Gastroesophageal sphincter (tissue), 4 donors: Measurements from ENCODE around the gene RSPH10B. TPM values are rescaled to one million over a fixed set of nuclear protein-coding genes. Genes with fewer than 3 reads are reported as not detected.
"Not testable (repeated sequence)": the region's sequence is repeated elsewhere in the genome, so short reads cannot be mapped to it uniquely, and the experiment has no call there.

Experiments used
- ATAC-seq: fragments of 150-250 bp; one replicate; pipeline ENCODE4 v1.9.1; 2016; ENCODE audit warnings: mild to moderate bottlenecking, moderate library complexity
- H3K27ac ChIP-seq, 4 donors: fragments of 200-600 bp; sonication (generic) in 3 of 4; 1 replicate in 3 of 4; 2 replicates in 1 of 4; pipeline ENCODE4 v1.5.1; 2016 to 2019
- H3K27me3 ChIP-seq: fragments of 200-600 bp; sonication (generic); one replicate; pipeline ENCODE4 v1.5.1; 2019
- H3K36me3 ChIP-seq, 2 donors: fragments of 200-600 bp; sonication (generic); one replicate each; pipeline ENCODE4 v1.5.1; 2019; ENCODE audit warnings: control low read depth in 1 of 2
- H3K4me1 ChIP-seq, 3 donors: fragments of 200-600 bp; sonication (generic); 1 replicate in 2 of 3; 2 replicates in 1 of 3; pipeline ENCODE4 v1.5.1; 2016 to 2019; ENCODE audit warnings: control low read depth in 2 of 3
- H3K4me3 ChIP-seq, 2 donors: fragments of 200-600 bp; sonication (generic); one replicate each; pipeline ENCODE4 v1.5.1; 2019; ENCODE audit warnings: mild to moderate bottlenecking in 1 of 2, moderate library complexity in 1 of 2
- H3K9me3 ChIP-seq, 3 donors: fragments of 200-600 bp; sonication (generic); one replicate each; pipeline ENCODE4 v1.5.1; 2017 to 2019; ENCODE audit warnings: control low read depth in 2 of 3
- EP300 ChIP-seq: sonication (generic); formaldehyde crosslinking; IDR thresholded peaks from one replicate; pipeline ENCODE4 v1.6.1; 2017; ENCODE audit warnings: antibody characterized with exemption, mild to moderate bottlenecking
- POLR2A ChIP-seq, 2 donors: fragments of 450-650 bp; IDR thresholded peaks; one replicate each; pipeline ENCODE4 v1.6.1; 2017; ENCODE audit warnings: antibody characterized with exemption in 2 of 2, mild to moderate bottlenecking in 2 of 2, moderate library complexity in 1 of 2
- POLR2AphosphoS5 ChIP-seq: sonication (generic); formaldehyde crosslinking; IDR thresholded peaks from one replicate; pipeline ENCODE4 v1.6.1; 2017; ENCODE audit warnings: antibody characterized with exemption
- WGBS, 2 donors: methylation state at CpG; one replicate each; pipeline ENCODE4 v1.1.5; 2018; ENCODE audit warnings: low coverage in 1 of 2; 5-methylcytosine and 5-hydroxymethylcytosine counted together
- total RNA-seq, 4 donors: library from RNA; depleted of rRNA; stranded (reverse); fragments of >200 nt; gene quantifications; one replicate each; pipeline ENCODE4 v1.1.0, GENCODE V29; 2016
- TF ChIP-seq, protein P1 (sequence below), 4 experiments: fragments of 200-600 bp in 2 of 4; fragments of 450-650 bp in 2 of 4; sonication (generic) in 1 of 4; IDR thresholded peaks; one replicate each; pipeline ENCODE4 v1.5.1; 2017 to 2019; ENCODE audit warnings: antibody characterized with exemption in 4 of 4, mild to moderate bottlenecking in 2 of 4, moderate library complexity in 2 of 4

Gene RSPH10B
- total RNA-seq, 4 donors from 2014 or later, result not detected

DNA sequence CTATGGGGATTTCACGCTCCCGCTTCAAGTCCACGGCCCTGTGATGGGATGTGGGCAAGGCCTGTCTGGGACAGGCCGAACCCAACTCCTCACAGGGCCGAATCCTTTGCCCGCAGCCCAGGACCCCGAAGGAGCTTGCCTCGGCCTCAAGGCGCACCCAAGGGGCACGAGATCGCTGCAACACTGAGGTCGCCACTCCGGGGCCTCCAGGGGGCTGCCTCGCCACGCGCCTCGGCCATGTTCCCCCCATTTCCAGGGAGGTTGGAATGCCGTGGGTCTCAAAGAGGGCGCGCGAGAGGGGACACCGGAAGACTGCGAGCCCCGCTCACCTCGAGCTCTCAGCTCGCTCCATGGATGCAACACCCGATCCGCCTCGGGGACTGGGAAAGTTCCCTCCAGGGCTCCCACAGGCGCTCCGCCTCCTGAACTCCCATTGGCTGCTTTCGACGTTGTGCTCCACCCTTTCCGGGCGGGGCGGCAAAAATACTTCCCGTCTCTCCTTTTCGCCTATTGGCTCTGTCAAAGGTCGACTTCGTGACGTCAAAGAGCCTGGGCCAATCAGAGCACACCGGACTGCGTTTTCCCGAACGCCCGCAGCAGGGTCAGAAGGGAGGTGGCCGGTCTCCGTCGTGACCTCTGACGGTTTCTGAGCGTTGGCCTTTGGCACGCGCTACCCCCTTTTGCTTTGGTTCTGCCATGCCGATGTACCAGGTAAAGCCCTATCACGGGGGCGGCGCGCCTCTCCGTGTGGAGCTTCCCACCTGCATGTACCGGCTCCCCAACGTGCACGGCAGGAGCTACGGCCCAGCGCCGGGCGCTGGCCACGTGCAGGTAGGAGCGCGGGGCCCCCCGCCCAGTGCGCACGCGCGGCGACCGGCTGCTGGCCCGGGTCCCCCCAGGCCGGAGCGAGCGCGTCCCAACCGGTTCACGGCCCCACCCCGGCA lies 38.5 kb upstream of the RSPH10B start, which contains the start of the genes AIMP2 and PMS2:
TSS of gene AIMP2 (plus strand) at position 605 of the 944 bp plus-strand sequence. CDS start at position 697, 92 bp downstream.
TSS of gene PMS2 (minus strand) at position 382 of the 944 bp plus-strand sequence. CDS start at position 352, 30 bp downstream.
- peak; percentile 99 for ATAC-seq
- H3K36me3 ChIP-seq, result peaks cover 0 to 23% of the 10 kb centered on the region in 2 donors
- H3K27ac ChIP-seq, result peak within 1 kb of the TSS; percentile 88 to 98 (median 96)
- peaks cover 0 to 46% (median 12%) of the 10 kb centered on the region in 3 donors for H3K4me1 ChIP-seq
- no peaks in the 10 kb centered on the region for H3K27me3 ChIP-seq
- H3K9me3 ChIP-seq, result no peaks in the 10 kb centered on the region
- WGBS, 2 donors, result 2% methylated on average over 13 of the region's 84 CpGs; no CpG with 5 or more reads in 1 of the 2 donors
- peak within 1 kb of the TSS; percentile 78 to 80 for H3K4me3 ChIP-seq
- TF ChIP-seq POLR2AphosphoS5 (peak; percentile 89), POLR2A (IDR thresholded peaks at IDR 0.05) (peak; percentile 69 to 82), EP300 (no peak)
- TF ChIP-seq, protein P1, sequence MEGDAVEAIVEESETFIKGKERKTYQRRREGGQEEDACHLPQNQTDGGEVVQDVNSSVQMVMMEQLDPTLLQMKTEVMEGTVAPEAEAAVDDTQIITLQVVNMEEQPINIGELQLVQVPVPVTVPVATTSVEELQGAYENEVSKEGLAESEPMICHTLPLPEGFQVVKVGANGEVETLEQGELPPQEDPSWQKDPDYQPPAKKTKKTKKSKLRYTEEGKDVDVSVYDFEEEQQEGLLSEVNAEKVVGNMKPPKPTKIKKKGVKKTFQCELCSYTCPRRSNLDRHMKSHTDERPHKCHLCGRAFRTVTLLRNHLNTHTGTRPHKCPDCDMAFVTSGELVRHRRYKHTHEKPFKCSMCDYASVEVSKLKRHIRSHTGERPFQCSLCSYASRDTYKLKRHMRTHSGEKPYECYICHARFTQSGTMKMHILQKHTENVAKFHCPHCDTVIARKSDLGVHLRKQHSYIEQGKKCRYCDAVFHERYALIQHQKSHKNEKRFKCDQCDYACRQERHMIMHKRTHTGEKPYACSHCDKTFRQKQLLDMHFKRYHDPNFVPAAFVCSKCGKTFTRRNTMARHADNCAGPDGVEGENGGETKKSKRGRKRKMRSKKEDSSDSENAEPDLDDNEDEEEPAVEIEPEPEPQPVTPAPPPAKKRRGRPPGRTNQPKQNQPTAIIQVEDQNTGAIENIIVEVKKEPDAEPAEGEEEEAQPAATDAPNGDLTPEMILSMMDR (IDR thresholded peaks at IDR 0.05), result peak in 3 of 4 experiments; percentile 17 to 29 (median 28)

DNA sequence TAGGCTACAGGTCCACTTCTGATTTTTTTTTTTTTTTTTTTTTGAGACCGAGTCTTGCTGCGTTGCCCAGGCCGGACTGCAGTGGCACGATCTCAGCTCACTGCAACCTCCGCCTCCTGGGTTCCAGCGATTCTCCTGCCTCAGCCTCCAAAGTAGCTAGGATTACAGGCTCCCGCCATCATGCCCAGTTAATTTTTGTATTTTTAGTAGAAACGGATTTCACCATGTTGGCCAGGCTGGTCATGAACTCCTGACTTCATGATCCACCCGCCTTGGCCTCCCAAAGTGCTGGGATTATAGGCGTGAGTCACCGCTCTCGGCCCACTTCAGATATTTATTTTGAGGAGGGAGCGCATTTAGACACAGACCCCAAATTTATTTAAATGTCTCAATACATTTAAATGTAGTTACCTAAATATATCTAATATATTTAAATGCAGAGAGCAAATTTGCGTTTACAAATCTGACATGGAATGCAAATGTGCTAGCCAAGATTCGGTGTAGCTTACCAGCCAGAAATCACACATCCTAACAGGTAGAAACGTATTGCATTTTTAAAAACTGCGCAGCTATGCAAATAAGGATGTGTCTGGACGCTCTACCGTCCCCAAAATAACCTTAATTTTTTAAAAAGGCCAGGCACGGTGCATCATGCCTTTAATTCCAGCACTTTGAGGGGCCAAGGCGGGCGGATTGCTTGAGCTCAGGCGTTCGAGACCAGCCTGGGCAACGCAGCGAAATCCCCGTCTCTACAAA lies 37.5 kb upstream of the RSPH10B start:
- Histone ChIP-seq H3K36me3 (peaks cover 0 to 32% of the 10 kb centered on the region in 2 donors), H3K4me3 (peak overlapping the region; percentile 78 to 80), H3K27ac (peak overlapping the region in 2 of 4 donors; percentile 88 to 96), H3K4me1 (peaks cover 0 to 46% (median 12%) of the 10 kb centered on the region in 3 donors)
- WGBS, 2 donors, result 34 to 40% methylated on average over 20 to 24 of the region's 27 CpGs
- H3K27me3 ChIP-seq, ATAC-seq, H3K9me3 ChIP-seq: not testable (repeated sequence)

DNA sequence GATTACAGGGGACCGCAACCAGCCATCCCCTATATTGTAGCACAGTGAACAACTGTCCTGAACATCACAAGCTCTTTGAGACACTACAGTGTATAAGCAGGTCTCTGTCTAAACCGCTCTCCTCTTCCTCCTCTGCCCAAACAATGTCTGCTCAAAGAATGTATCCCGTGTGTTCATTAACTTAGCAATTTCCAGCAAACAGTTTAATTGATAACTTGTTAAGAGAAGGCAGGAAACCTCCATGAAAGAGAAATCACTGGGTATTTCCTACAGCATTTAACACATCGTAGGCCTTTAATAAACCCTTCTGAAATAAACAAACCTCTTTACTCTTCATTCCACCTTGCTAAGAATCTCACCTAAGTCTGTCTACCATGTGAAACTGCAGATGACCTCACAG lies 36.9 kb upstream of the RSPH10B start:
- WGBS, 2 donors, result 76 to 79% methylated on average over 4 of the region's 4 CpGs
- Histone ChIP-seq H3K4me3 (no peak overlapping the region), H3K27me3 (no peaks in the 10 kb centered on the region), H3K27ac (no peak overlapping the region), H3K9me3 (no peaks in the 10 kb centered on the region), H3K36me3 (peaks cover 0 to 38% of the 10 kb centered on the region in 2 donors), H3K4me1 (peaks cover 0 to 42% (median 12%) of the 10 kb centered on the region in 3 donors)
- TF ChIP-seq POLR2AphosphoS5 (no peak), POLR2A (IDR thresholded peaks at IDR 0.05) (no peak), EP300 (no peak)
- TF ChIP-seq, protein P1 (IDR thresholded peaks at IDR 0.05), result no peak
- no peak for ATAC-seq

DNA sequence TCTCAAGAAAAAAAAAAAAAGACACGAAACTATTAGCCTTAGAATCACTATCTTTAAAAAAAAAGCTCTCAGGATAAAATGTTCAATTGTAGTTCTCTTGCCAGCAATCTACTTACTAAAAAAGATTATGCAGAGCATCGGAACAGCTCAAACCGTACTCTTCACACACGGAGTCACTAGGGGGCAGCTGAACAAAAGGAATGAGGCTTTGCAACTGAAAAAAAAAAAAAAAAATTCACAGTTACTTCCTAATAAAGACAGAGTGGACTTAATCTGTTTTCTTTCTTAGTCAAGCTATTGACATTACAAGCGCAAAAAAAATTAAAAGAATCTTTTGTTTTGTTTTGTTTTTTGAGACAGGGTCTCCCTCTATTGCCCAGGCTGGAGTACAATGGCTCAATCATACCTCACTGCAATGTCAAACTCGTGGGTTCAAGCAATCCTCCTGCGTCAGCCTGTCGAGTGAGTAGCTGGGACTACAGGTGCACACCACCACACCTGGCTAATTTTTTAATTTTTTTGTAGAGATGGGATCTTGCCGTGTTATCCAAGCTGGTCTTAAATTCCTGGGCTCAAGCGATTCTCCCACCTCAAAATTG lies 26.8 kb upstream of the RSPH10B start:
- Histone ChIP-seq H3K27ac (peak overlapping the region in 3 of 4 donors; percentile 19 to 50 (median 31)), H3K4me3 (no peak overlapping the region), H3K27me3 (no peaks in the 10 kb centered on the region), H3K36me3 (peaks cover 0 to 89% of the 10 kb centered on the region in 2 donors), H3K9me3 (no peaks in the 10 kb centered on the region), H3K4me1 (peaks cover 0 to 6% (median 0%) of the 10 kb centered on the region in 3 donors)
- 46 to 47% methylated on average over 6 to 10 of the region's 10 CpGs for WGBS, 2 donors
- TF ChIP-seq POLR2AphosphoS5, result no peak
- TF ChIP-seq, protein P1 (IDR thresholded peaks at IDR 0.05), result peak; percentile 37 to 66 (median 58)
- peak; percentile 66 for ATAC-seq

DNA sequence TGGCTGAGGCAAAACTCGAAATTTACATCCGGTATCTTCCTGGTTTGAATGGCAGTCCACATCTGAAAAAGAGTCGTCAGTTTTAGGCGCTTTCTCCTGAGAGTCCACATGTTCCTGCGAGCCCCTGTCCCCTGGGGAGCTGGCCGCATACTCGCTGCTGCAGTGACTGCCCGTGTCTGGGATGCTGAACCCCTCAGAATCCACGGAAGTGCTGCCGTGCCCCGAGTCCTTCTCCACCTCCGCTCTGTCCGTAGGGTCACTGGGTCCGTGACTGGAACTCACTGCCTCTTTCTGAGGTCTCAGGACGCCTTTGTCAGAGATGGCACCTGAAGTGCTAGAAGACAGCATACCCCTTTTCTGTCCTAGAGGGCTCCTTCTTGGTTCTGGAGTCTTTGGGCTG lies 16.6 kb upstream of the RSPH10B start:
- not testable (repeated sequence) for H3K9me3 ChIP-seq, H3K4me1 ChIP-seq, ATAC-seq, H3K4me3 ChIP-seq, H3K27me3 ChIP-seq, H3K27ac ChIP-seq
- peaks cover 0 to 66% of the 10 kb centered on the region in 2 donors for H3K36me3 ChIP-seq
- WGBS, 2 donors, result 93% methylated on average over 3 to 6 of the region's 15 CpGs

DNA sequence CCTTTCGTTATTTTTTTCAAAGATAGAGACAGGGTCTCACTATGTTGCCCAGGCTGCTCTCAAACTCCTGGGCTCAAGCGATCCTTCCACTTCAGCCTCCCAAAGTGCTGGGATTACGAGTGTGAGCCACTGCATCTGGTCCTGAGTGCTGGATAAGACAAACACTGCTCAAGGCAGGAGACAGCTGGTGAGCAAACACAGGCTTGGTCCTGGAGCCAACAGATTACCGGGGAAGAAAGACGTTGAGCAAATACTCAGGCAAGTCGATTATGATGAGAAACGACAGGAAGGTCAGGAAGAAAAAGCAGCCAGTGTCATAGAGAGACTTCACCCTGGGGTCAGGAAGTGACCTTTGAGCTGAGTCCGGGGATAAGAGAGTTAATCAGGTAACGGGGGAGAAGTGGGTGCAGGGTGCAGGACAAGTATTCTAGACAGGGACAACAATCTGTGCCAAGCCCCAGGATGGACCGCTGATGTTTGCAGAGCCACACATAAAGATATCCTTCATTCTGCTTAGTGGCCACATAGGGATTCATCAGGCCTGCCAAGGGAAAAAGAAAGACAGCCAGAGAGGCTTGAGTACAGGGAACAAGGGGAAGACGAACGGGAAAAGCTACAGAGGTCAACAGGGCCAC lies 9.3 kb upstream of the RSPH10B start:
- H3K4me3 ChIP-seq, H3K9me3 ChIP-seq, H3K27me3 ChIP-seq, ATAC-seq, H3K27ac ChIP-seq, H3K4me1 ChIP-seq: not testable (repeated sequence)
- peaks cover 0 to 34% of the 10 kb centered on the region in 2 donors for H3K36me3 ChIP-seq
- no CpG with 5 or more reads among the region's 12 CpGs for WGBS, 2 donors

DNA sequence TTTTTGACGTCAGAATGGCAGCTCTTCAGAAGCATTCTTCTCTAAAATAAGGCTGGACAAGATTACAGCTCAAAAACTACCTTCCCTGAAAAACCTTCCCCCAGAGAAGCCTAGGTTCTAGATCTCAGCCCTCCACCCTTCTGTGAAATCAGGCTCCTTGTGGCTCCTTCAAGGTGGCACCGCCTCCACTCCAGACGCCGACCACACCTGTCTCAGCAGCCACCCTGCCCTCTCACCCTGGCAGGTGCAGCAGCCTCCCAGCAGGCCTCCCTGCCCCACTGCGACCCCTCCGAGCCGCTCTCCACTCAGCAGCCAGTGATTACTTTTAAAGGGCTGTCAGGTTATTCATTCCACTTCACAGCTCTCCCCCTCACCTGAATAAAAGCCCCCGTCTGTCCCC lies 3.1 kb upstream of the RSPH10B start:
- ATAC-seq, result not testable (repeated sequence)

DNA sequence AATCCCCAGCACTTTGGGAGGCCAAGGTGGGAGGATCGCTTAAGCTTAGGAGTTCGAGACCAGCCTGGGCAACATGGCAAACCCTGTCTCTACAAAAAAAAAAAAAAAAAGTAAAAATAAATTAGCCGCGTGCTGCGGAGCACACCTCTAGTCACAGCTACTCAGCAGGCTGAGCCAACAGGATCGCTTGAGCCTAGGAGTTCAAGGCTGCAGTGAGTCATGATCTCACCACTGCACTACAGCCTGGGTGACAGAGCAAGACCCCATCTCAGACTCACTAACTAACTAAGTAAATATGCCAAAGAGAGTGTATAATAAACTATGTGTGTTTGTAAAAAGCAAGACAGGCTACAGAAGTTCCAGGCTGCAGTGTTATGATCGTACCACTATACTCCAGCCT lies 6.7 kb downstream of the RSPH10B start:
- ATAC-seq, H3K9me3 ChIP-seq, H3K4me3 ChIP-seq, H3K4me1 ChIP-seq, H3K27ac ChIP-seq, H3K27me3 ChIP-seq, H3K36me3 ChIP-seq: not testable (repeated sequence)
- WGBS, 2 donors, result no CpG with 5 or more reads among the region's 7 CpGs

More for the DNA sequence above, 3.1 kb upstream of the RSPH10B start:
- H3K9me3 ChIP-seq, H3K27ac ChIP-seq, H3K4me1 ChIP-seq, H3K4me3 ChIP-seq, H3K27me3 ChIP-seq: not testable (repeated sequence)
- WGBS, 2 donors, result no CpG with 5 or more reads among the region's 8 CpGs
- H3K36me3 ChIP-seq, result peaks cover 0 to 18% of the 10 kb centered on the region in 2 donors
